Measurements from ENCODE around the gene AGAP1. TPM values are rescaled to one million over a fixed set of nuclear protein-coding genes. Genes with fewer than 3 reads are reported as not detected.

AGAP1 gene
- total RNA-seq, 4 donors from 2014 or later = 7.2 to 19.6 (median 15.2) TPM

DNA sequence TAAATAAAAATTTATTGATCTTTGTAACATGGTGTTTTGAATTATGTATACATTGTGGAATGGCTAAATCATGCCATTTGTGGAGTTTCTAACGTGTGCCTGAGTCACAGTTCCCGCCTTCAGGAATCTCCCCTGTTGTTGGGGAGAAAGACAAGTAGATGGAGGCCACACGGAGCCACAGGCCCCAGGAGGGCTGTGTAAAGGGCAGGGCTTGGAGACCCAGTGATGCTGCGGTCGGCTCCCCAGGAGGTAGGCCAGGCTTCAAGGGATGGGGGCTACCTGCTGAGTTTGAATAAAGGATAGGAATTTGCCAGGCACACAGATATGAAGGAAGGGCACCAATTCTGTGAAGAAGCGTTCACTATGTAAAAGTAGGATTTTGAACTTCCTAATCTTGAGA lies 417.3 kb downstream of the AGAP1 start:
- no peak overlapping the region for H3K4me3 ChIP-seq
- H3K27ac ChIP-seq = no peak overlapping the region
- no peaks in the 10 kb centered on the region for H3K4me1 ChIP-seq
- intact Hi-C loops (cut with DNase I) = no loop called here
- DNase-seq = no peak
- WGBS, 2 donors = 89 to 94% methylated on average over 6 of the region's 6 CpGs
- no peaks in the 10 kb centered on the region for H3K9me3 ChIP-seq
- TF ChIP-seq, protein P1, sequence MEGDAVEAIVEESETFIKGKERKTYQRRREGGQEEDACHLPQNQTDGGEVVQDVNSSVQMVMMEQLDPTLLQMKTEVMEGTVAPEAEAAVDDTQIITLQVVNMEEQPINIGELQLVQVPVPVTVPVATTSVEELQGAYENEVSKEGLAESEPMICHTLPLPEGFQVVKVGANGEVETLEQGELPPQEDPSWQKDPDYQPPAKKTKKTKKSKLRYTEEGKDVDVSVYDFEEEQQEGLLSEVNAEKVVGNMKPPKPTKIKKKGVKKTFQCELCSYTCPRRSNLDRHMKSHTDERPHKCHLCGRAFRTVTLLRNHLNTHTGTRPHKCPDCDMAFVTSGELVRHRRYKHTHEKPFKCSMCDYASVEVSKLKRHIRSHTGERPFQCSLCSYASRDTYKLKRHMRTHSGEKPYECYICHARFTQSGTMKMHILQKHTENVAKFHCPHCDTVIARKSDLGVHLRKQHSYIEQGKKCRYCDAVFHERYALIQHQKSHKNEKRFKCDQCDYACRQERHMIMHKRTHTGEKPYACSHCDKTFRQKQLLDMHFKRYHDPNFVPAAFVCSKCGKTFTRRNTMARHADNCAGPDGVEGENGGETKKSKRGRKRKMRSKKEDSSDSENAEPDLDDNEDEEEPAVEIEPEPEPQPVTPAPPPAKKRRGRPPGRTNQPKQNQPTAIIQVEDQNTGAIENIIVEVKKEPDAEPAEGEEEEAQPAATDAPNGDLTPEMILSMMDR (IDR thresholded peaks at IDR 0.05) = no peak
- no peak for TF ChIP-seq POLR2A (IDR thresholded peaks at IDR 0.05)
- H3K36me3 ChIP-seq = peaks cover 0 to 43% (median 0%) of the 10 kb centered on the region in 3 donors
- H3K27me3 ChIP-seq = no peaks in the 10 kb centered on the region

DNA sequence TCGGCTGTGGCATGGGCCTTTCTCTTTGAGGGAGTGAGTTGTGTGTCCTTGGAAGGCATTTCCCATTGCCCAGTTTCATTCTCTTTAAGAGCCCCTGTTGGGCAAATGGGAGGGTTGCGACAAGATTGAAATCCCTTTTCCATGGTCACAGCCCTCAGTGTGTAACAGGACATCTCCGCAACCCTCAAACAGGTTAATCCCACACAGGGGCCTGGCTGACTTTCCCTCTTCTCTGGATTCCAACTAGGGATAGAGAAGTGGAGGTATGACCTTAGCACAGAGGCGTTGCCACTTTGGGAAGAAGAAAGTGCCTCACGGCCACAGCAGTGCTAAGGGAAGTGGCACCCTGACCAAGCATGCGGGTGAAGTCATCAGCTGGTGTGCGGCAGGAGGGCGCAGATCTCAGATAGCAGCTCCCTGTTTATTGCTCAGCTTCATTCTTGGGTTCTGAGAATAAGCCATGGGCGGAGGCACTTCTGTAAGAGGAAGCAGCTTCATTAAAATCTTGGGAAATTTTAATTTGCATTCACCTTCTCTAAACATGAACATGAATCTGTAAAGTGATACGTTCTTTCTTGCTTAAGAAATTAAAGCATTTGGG lies 417.9 kb downstream of the AGAP1 start:
- H3K27ac ChIP-seq = no peak overlapping the region
- TF ChIP-seq, protein P1 (IDR thresholded peaks at IDR 0.05) = no peak
- no peak for TF ChIP-seq POLR2A (IDR thresholded peaks at IDR 0.05)
- H3K27me3 ChIP-seq = no peaks in the 10 kb centered on the region
- H3K4me3 ChIP-seq = no peak overlapping the region
- intact Hi-C loops (cut with DNase I) = no loop called here
- 61 to 63% methylated on average over 4 to 8 of the region's 10 CpGs for WGBS, 2 donors
- DNase-seq = no peak
- H3K4me1 ChIP-seq = no peaks in the 10 kb centered on the region
- no peaks in the 10 kb centered on the region for H3K9me3 ChIP-seq
- peaks cover 0 to 43% (median 0%) of the 10 kb centered on the region in 3 donors for H3K36me3 ChIP-seq

DNA sequence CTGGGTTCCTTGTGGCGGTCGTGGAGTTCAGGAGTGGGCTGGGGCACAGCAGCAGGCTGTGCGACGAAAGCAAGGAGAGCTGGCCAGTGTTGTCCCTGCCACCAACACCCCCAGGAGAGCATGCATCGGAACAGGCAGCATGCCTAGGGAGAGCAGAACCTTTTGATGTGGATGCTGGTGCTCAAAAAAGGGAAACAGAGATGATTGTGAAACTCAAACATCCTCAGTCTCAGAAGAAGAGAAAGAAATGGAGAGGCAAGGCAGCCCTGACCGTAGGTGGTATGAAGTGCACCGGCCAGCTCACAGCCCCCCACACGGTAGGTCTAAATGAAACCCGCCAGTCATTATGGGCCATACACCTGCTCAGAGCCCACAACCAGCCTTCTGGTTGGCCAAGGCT lies 420.9 kb downstream of the AGAP1 start:
- 91 to 95% methylated on average over 7 to 8 of the region's 9 CpGs for WGBS, 2 donors
- Histone ChIP-seq H3K9me3 (no peaks in the 10 kb centered on the region), H3K27ac (no peak overlapping the region), H3K4me3 (no peak overlapping the region), H3K36me3 (peaks cover 0 to 37% (median 0%) of the 10 kb centered on the region in 3 donors), H3K4me1 (no peaks in the 10 kb centered on the region), H3K27me3 (no peaks in the 10 kb centered on the region)
- intact Hi-C loops (cut with DNase I) = no loop called here
- no peak for DNase-seq
- no peak for TF ChIP-seq POLR2A (IDR thresholded peaks at IDR 0.05)
- TF ChIP-seq, protein P1 (IDR thresholded peaks at IDR 0.05) = no peak

DNA sequence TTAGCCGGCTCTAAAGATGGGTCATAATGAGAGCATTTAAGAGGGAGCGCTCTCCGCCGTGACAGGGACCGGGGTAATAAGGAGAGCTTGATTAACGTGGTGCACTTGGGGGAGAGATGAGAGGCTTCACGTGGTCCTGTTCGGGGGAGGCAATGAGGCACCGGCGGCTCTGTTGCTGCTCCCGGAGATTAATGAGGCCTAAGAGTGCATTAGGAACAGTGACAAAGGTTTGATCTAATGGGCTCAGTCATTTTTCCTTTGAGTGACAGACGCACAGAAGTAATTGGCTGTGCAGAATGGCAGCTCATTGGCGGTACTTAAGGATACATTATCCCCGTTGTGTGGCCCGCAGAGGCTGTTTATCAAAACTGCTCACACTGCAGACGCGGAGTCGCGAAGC lies 423.7 kb downstream of the AGAP1 start:
- Histone ChIP-seq H3K4me3 (no peak overlapping the region), H3K4me1 (no peaks in the 10 kb centered on the region), H3K27me3 (no peaks in the 10 kb centered on the region), H3K36me3 (peaks cover 0 to 29% (median 0%) of the 10 kb centered on the region in 3 donors), H3K27ac (no peak overlapping the region), H3K9me3 (no peaks in the 10 kb centered on the region)
- 90 to 92% methylated on average over 15 to 19 of the region's 19 CpGs for WGBS, 2 donors
- TF ChIP-seq, protein P1 (IDR thresholded peaks at IDR 0.05) = no peak
- no peak for TF ChIP-seq POLR2A (IDR thresholded peaks at IDR 0.05)
- no peak for DNase-seq
- intact Hi-C loops (cut with DNase I) = no loop called here

DNA sequence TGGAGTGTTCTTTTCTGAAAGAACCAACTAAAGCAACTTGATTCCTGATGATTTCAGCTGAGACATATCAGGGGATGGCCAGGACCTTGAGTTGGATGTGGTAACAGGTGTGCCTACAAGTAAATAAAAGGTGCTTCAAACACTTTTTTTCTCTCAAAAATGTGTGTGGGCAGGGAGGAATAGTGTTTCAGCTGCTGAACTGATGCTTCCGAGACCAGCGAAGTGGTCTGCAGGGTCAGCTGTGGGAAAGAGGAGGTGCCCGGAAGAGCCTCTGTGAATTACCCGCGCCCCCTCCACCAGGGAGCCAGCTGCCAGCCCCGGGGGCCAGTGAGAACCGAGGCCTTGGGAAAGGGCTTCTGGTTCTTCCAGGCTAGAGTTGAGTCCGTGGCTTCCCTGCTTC lies 425.0 kb downstream of the AGAP1 start:
- intact Hi-C loops (cut with DNase I) = no loop called here
- H3K27me3 ChIP-seq = no peaks in the 10 kb centered on the region
- DNase-seq = no peak
- peaks cover 0 to 32% (median 0%) of the 10 kb centered on the region in 3 donors for H3K36me3 ChIP-seq
- TF ChIP-seq POLR2A (IDR thresholded peaks at IDR 0.05) = no peak
- TF ChIP-seq, protein P1 (IDR thresholded peaks at IDR 0.05) = no peak
- whole genome bisulfite sequencing, 2 donors = 89 to 92% methylated on average over 5 to 8 of the region's 8 CpGs
- no peak overlapping the region for H3K4me3 ChIP-seq
- H3K27ac ChIP-seq = no peak overlapping the region
- H3K9me3 ChIP-seq = no peaks in the 10 kb centered on the region
- H3K4me1 ChIP-seq = no peaks in the 10 kb centered on the region
